Memory B cell (primary cell): Measurements from ENCODE around the gene SNED1.

Experiments used
- ATAC-seq: fragments of 150-1000 bp; cut with Tn5 transposase; 2 replicates; pipeline ENCODE4 v1.10.0; 2021; ENCODE audit warnings: low read depth, mild to moderate bottlenecking, moderate library complexity
- DNase-seq, 2 donors: peaks; one replicate each; pipeline ENCODE4 v3.0.0; 2022; ENCODE audit warnings: low spot score in 2 of 2
- H3K27ac Mint-ChIP-seq: one replicate; pipeline ENCODE4 v1.8.0; 2022; ENCODE audit warnings: mild to moderate bottlenecking, moderate library complexity, mixed read lengths
- H3K27me3 Mint-ChIP-seq: one replicate; pipeline ENCODE4 v1.8.0; 2022; ENCODE audit warnings: mixed read lengths
- H3K36me3 Mint-ChIP-seq: one replicate; pipeline ENCODE4 v1.8.0; 2022; ENCODE audit warnings: mild to moderate bottlenecking, mixed read lengths
- H3K4me1 Mint-ChIP-seq: one replicate; pipeline ENCODE4 v1.8.0; 2022; ENCODE audit warnings: mixed read lengths
- H3K4me3 Mint-ChIP-seq: one replicate; pipeline ENCODE4 v1.8.0; 2022; ENCODE audit warnings: mild to moderate bottlenecking, moderate library complexity, mixed read lengths
- H3K9me3 Mint-ChIP-seq: one replicate; pipeline ENCODE4 v1.8.0; 2022; ENCODE audit warnings: mixed read lengths

Gene SNED1

GRCh38 chr2:241052677-241053360 lies 54.4 kb downstream of the SNED1 start:
- no peak for DNase-seq
- no peaks in the 10 kb centered on the region for H3K9me3 Mint-ChIP-seq
- H3K27me3 Mint-ChIP-seq = no peaks in the 10 kb centered on the region
- H3K4me3 Mint-ChIP-seq = no peak overlapping the region
- no peak for ATAC-seq
- H3K36me3 Mint-ChIP-seq = peaks cover 15% of the 10 kb centered on the region
- no peaks in the 10 kb centered on the region for H3K4me1 Mint-ChIP-seq
- peak overlapping the region; percentile 69 for H3K27ac Mint-ChIP-seq

GRCh38 chr2:241053576-241054251 lies 55.3 kb downstream of the SNED1 start:
- H3K27me3 Mint-ChIP-seq = no peaks in the 10 kb centered on the region
- no peaks in the 10 kb centered on the region for H3K4me1 Mint-ChIP-seq
- no peaks in the 10 kb centered on the region for H3K9me3 Mint-ChIP-seq
- no peak for ATAC-seq
- DNase-seq = no peak
- peaks cover 15% of the 10 kb centered on the region for H3K36me3 Mint-ChIP-seq
- peak overlapping the region; percentile 72 for H3K27ac Mint-ChIP-seq
- H3K4me3 Mint-ChIP-seq = no peak overlapping the region

- Mint-ChIP-seq H3K4me1 (peaks cover 6% of the 10 kb centered on the region), H3K9me3 (no peaks in the 10 kb centered on the region), H3K4me3 (no peak overlapping the region), H3K27ac (no peak overlapping the region), H3K27me3 (no peaks in the 10 kb centered on the region), H3K36me3 (peaks cover 3% of the 10 kb centered on the region)
- DNase-seq = no peak
- ATAC-seq = no peak
Measured at GRCh38 chr2:241061275-241061674, 62.9 kb downstream of the SNED1 start.

GRCh38 chr2:241062389-241063092 lies 64.1 kb downstream of the SNED1 start:
- H3K4me3 Mint-ChIP-seq = no peak overlapping the region
- no peak for ATAC-seq
- peaks cover 5% of the 10 kb centered on the region for H3K36me3 Mint-ChIP-seq
- DNase-seq = no peak
- no peak overlapping the region for H3K27ac Mint-ChIP-seq
- no peaks in the 10 kb centered on the region for H3K27me3 Mint-ChIP-seq
- peaks cover 6% of the 10 kb centered on the region for H3K4me1 Mint-ChIP-seq
- no peaks in the 10 kb centered on the region for H3K9me3 Mint-ChIP-seq

GRCh38 chr2:241063093-241063551 lies 64.7 kb downstream of the SNED1 start:
- Mint-ChIP-seq H3K27me3 (no peaks in the 10 kb centered on the region), H3K4me3 (no peak overlapping the region), H3K36me3 (peaks cover 5% of the 10 kb centered on the region), H3K27ac (no peak overlapping the region), H3K4me1 (peaks cover 6% of the 10 kb centered on the region), H3K9me3 (no peaks in the 10 kb centered on the region)
- no peak for DNase-seq
- ATAC-seq = no peak

- Mint-ChIP-seq H3K4me1 (peaks cover 6% of the 10 kb centered on the region), H3K27ac (peak overlapping the region; percentile 65), H3K36me3 (peaks cover 5% of the 10 kb centered on the region), H3K9me3 (no peaks in the 10 kb centered on the region), H3K27me3 (no peaks in the 10 kb centered on the region), H3K4me3 (peak overlapping the region; percentile 58)
- ATAC-seq (peak; percentile 26), DNase-seq (no peak)
Measured at GRCh38 chr2:241063587-241063986, 65.2 kb downstream of the SNED1 start.

- Mint-ChIP-seq H3K27me3 (no peaks in the 10 kb centered on the region), H3K4me3 (peak overlapping the region; percentile 80), H3K27ac (peak overlapping the region; percentile 65), H3K9me3 (no peaks in the 10 kb centered on the region), H3K36me3 (peaks cover 5% of the 10 kb centered on the region), H3K4me1 (peaks cover 6% of the 10 kb centered on the region)
- DNase-seq (peak; percentile 61 to 62), ATAC-seq (peak; percentile 86)
Measured at GRCh38 chr2:241064008-241064801, 65.8 kb downstream of the SNED1 start.

- ATAC-seq (no peak), DNase-seq (no peak)
- peaks cover 5% of the 10 kb centered on the region for H3K36me3 Mint-ChIP-seq
- H3K4me3 Mint-ChIP-seq = peak overlapping the region; percentile 14
- no peak overlapping the region for H3K27ac Mint-ChIP-seq
- H3K9me3 Mint-ChIP-seq = no peaks in the 10 kb centered on the region
- no peaks in the 10 kb centered on the region for H3K27me3 Mint-ChIP-seq
- H3K4me1 Mint-ChIP-seq = peaks cover 6% of the 10 kb centered on the region
Measured at GRCh38 chr2:241064802-241065354, 66.5 kb downstream of the SNED1 start.

- ATAC-seq (no peak), DNase-seq (no peak)
- Mint-ChIP-seq H3K36me3 (peaks cover 5% of the 10 kb centered on the region), H3K4me3 (peak overlapping the region; percentile 29), H3K9me3 (no peaks in the 10 kb centered on the region), H3K27me3 (no peaks in the 10 kb centered on the region), H3K27ac (peak overlapping the region; percentile 69), H3K4me1 (peaks cover 6% of the 10 kb centered on the region)
Measured at GRCh38 chr2:241065355-241065803, 67.0 kb downstream of the SNED1 start.

- H3K36me3 Mint-ChIP-seq = peaks cover 5% of the 10 kb centered on the region
- no peak overlapping the region for H3K4me3 Mint-ChIP-seq
- peaks cover 6% of the 10 kb centered on the region for H3K4me1 Mint-ChIP-seq
- no peak for DNase-seq
- no peaks in the 10 kb centered on the region for H3K9me3 Mint-ChIP-seq
- ATAC-seq = no peak
- H3K27me3 Mint-ChIP-seq = no peaks in the 10 kb centered on the region
- H3K27ac Mint-ChIP-seq = peak overlapping the region; percentile 69
Measured at GRCh38 chr2:241066171-241066892, 67.9 kb downstream of the SNED1 start.

GRCh38 chr2:241066893-241067341 lies 68.5 kb downstream of the SNED1 start:
- H3K36me3 Mint-ChIP-seq = peaks cover 5% of the 10 kb centered on the region
- ATAC-seq (no peak), DNase-seq (no peak)
- H3K4me3 Mint-ChIP-seq = no peak overlapping the region
- no peak overlapping the region for H3K27ac Mint-ChIP-seq
- peaks cover 6% of the 10 kb centered on the region for H3K4me1 Mint-ChIP-seq
- H3K9me3 Mint-ChIP-seq = no peaks in the 10 kb centered on the region
- no peaks in the 10 kb centered on the region for H3K27me3 Mint-ChIP-seq

- no peak overlapping the region for H3K4me3 Mint-ChIP-seq
- H3K27ac Mint-ChIP-seq = no peak overlapping the region
- no peak for DNase-seq
- peaks cover 9% of the 10 kb centered on the region for H3K36me3 Mint-ChIP-seq
- H3K4me1 Mint-ChIP-seq = peaks cover 6% of the 10 kb centered on the region
- H3K9me3 Mint-ChIP-seq = no peaks in the 10 kb centered on the region
- no peaks in the 10 kb centered on the region for H3K27me3 Mint-ChIP-seq
- ATAC-seq = no peak
Measured at GRCh38 chr2:241067501-241068135, 69.2 kb downstream of the SNED1 start.
